MCF 10A (cell line): ENCODE measurements around the gene SCGB2B2. TPM values are rescaled to one million over a fixed set of nuclear protein-coding genes. Genes with fewer than 3 reads are reported as not detected.

Experiments
- BruUV-seq: library from RNA; stranded (reverse); fragments of 400-500 nt; replicated peaks from 2 replicates; lab custom pipeline; 2021; lab: Mats Ljungman, UMichigan
- CTCF ChIA-PET: fragments of 300-600 bp; sonication (Branson Sonifier 250); formaldehyde crosslinking; extraction: SDS; loops from one replicate; lab custom pipeline; 2021; ENCODE audit warnings: antibody characterized with exemption, inconsistent platforms; lab: Yijun Ruan, JAX
- POLR2A ChIA-PET: fragments of 300-600, 350-650 bp; sonication (Branson Sonifier 250); formaldehyde crosslinking; extraction: SDS; loops from one replicate; lab custom pipeline; 2020; ENCODE audit warnings: antibody characterized with exemption, inconsistent platforms; lab: Yijun Ruan, JAX
- DNase-seq: peaks from one replicate; pipeline ENCODE4 v3.0.0-alpha.2; 2018; ENCODE audit not compliant: unreplicated experiment
- H3K27ac Mint-ChIP-seq: one replicate; pipeline ENCODE4 v1.8.0; 2022; ENCODE audit warnings: mild to moderate bottlenecking, low read depth, mixed read lengths; ENCODE audit not compliant: unreplicated experiment
- H3K27me3 Mint-ChIP-seq: one replicate; pipeline ENCODE4 v1.8.0; 2022; ENCODE audit warnings: mixed read lengths; ENCODE audit not compliant: insufficient read depth, unreplicated experiment
- H3K36me3 Mint-ChIP-seq: one replicate; pipeline ENCODE4 v1.8.0; 2022; ENCODE audit warnings: mild to moderate bottlenecking, moderate library complexity, mixed read lengths; ENCODE audit not compliant: insufficient read depth, unreplicated experiment
- H3K4me1 Mint-ChIP-seq: one replicate; pipeline ENCODE4 v1.8.0; 2022; ENCODE audit warnings: mixed read lengths; ENCODE audit not compliant: insufficient read depth, unreplicated experiment
- H3K4me3 Mint-ChIP-seq: one replicate; pipeline ENCODE4 v1.8.0; 2022; ENCODE audit warnings: mild to moderate bottlenecking, moderate library complexity, mixed read lengths; ENCODE audit not compliant: unreplicated experiment
- H3K9me3 Mint-ChIP-seq: one replicate; pipeline ENCODE4 v1.8.0; 2022; ENCODE audit warnings: mixed read lengths; ENCODE audit not compliant: unreplicated experiment
- intact Hi-C: fragments of 100-400 bp; cut with micrococcal nuclease; formaldehyde crosslinking; loops from 2 replicates; pipeline ENCODE4 v1.14.1; 2022
- total RNA-seq: library from RNA; stranded (reverse); gene quantifications from 2 replicates; pipeline ENCODE4 v1.2.3, GENCODE V29; 2022
- TF ChIP-seq, protein P1 (sequence below): fragments of 200-600 bp; IDR thresholded peaks from one replicate; pipeline ENCODE4 v1.8.0; 2022; ENCODE audit warnings: antibody characterized with exemption, mild to moderate bottlenecking; ENCODE audit not compliant: unreplicated experiment

The SCGB2B2 gene
- total RNA-seq, 1 experiment from 2014 or later, result not detected

GRCh38 chr19:34715357-34715756 is 38.4 kb upstream of the SCGB2B2 start:
- TF ChIP-seq, protein P1, sequence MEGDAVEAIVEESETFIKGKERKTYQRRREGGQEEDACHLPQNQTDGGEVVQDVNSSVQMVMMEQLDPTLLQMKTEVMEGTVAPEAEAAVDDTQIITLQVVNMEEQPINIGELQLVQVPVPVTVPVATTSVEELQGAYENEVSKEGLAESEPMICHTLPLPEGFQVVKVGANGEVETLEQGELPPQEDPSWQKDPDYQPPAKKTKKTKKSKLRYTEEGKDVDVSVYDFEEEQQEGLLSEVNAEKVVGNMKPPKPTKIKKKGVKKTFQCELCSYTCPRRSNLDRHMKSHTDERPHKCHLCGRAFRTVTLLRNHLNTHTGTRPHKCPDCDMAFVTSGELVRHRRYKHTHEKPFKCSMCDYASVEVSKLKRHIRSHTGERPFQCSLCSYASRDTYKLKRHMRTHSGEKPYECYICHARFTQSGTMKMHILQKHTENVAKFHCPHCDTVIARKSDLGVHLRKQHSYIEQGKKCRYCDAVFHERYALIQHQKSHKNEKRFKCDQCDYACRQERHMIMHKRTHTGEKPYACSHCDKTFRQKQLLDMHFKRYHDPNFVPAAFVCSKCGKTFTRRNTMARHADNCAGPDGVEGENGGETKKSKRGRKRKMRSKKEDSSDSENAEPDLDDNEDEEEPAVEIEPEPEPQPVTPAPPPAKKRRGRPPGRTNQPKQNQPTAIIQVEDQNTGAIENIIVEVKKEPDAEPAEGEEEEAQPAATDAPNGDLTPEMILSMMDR, result no peak
- Mint-ChIP-seq H3K4me3 (no peak overlapping the region), H3K27ac (no peak overlapping the region), H3K4me1 (peaks cover 6% of the 10 kb centered on the region), H3K27me3 (no peaks in the 10 kb centered on the region), H3K9me3 (peaks cover 14% of the 10 kb centered on the region), H3K36me3 (no peaks in the 10 kb centered on the region)
- BruUV-seq, result no TSS peak
- intact Hi-C loops, result no loop called here
- POLR2A ChIA-PET, result no interaction called here
- no peak for DNase-seq
- CTCF ChIA-PET, result interaction anchor here (0.6 kb wide), 1 partner anchor 76 kb away, joined by 3 read pairs; no protein-coding TSS in a partner anchor

- Mint-ChIP-seq H3K27me3 (no peaks in the 10 kb centered on the region), H3K4me3 (no peak overlapping the region), H3K27ac (no peak overlapping the region), H3K4me1 (peaks cover 6% of the 10 kb centered on the region), H3K9me3 (peaks cover 14% of the 10 kb centered on the region), H3K36me3 (no peaks in the 10 kb centered on the region)
- POLR2A ChIA-PET, result no interaction called here
- intact Hi-C loops, result loop anchor here (5.0 kb wide), 1 partner anchor 671 kb away; no protein-coding TSS in a partner anchor
- no TSS peak for BruUV-seq
- CTCF ChIA-PET, result interaction anchor here (0.7 to 2.7 kb wide), 23 partner anchors 8 to 1283 kb away, joined by 3 to 17 read pairs (median 4); no protein-coding TSS in a partner anchor
- no peak for DNase-seq
- TF ChIP-seq, protein P1, result no peak
These were observed 36.3 kb upstream of the SCGB2B2 start for GRCh38 chr19:34713262-34713637.

DNA sequence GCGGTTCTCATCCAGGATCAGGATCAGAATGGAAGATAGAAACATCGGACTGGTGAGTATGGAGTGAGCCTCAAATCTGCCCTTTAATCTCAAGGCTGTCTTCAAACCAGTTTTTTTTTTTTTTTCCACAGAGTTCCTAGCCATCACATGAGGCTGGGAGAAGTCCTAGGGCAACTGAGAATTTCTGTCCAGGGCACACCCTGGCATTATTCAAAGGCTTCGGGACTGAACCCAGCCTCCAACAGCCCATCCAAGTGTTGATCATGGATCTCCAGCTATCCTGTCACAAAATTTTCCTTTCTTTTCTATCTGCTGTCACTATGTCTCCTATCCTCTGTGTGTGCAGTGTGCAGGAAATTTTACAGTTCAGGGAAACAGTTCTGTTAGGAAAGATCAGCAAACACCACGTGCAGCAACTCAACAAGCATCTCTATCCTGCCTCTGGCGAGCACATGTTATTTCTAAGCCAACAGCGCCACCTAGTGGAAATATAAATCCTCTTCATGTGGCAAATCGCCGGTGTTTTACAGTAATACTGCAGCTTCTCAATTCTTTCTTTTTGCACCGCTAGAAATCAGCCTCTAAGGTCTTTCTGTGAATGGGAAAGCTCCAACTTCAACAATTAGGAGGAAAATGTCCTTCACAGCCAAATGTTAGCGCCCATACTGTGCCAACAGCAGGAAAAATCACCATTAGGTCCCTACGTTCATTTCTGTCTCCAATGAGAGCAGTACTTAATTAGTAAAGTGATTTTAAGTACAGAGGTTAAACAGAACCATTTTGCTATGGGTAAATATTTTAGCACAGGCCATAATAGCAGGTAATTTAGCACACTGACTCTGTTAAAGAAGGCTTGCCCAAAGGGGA is 35.7 kb upstream of the SCGB2B2 start:
- POLR2A ChIA-PET, result interaction anchor here (0.6 kb wide), 1 partner anchor 30 kb away, joined by 4 read pairs; no protein-coding TSS in a partner anchor
- Mint-ChIP-seq H3K9me3 (peaks cover 14% of the 10 kb centered on the region), H3K27ac (no peak overlapping the region), H3K36me3 (no peaks in the 10 kb centered on the region), H3K27me3 (no peaks in the 10 kb centered on the region), H3K4me1 (peaks cover 6% of the 10 kb centered on the region), H3K4me3 (no peak overlapping the region)
- DNase-seq, result peak; percentile 86
- intact Hi-C loops, result loop anchor here (1.0 to 5.0 kb wide), 3 partner anchors 73 to 670 kb away; no protein-coding TSS in a partner anchor
- BruUV-seq, result no TSS peak
- TF ChIP-seq, protein P1, result peak; percentile 68
- CTCF ChIA-PET, result interaction anchor here (0.5 to 2.7 kb wide), 34 partner anchors 9 to 1283 kb away, joined by 3 to 17 read pairs (median 4); no protein-coding TSS in a partner anchor

DNA sequence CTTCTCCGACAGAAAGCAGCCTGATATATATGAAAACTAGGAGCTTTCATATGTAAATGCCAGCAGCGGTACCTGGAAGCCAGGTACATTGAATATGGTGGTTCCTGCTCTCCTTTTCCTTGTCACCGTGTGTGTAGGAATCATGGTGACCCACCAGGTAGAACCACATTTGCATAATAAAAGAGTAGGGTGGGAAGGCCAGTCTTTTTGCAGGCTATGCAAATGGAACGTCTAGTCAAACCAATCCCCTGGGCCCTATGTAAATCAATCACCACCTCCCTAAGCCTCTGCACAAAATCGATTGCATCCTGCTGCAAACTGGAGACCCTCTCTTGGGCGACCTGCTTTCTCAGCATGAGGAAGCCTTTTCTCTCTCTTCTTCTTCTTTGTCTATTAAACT is 34.9 kb upstream of the SCGB2B2 start:
- Mint-ChIP-seq H3K4me3 (no peak overlapping the region), H3K4me1 (peaks cover 6% of the 10 kb centered on the region), H3K9me3 (peaks cover 14% of the 10 kb centered on the region), H3K27ac (no peak overlapping the region), H3K36me3 (no peaks in the 10 kb centered on the region), H3K27me3 (no peaks in the 10 kb centered on the region)
- BruUV-seq, result no TSS peak
- TF ChIP-seq, protein P1, result no peak
- no peak for DNase-seq
- CTCF ChIA-PET, result interaction anchor here (0.5 to 2.7 kb wide), 21 partner anchors 13 to 934 kb away, joined by 3 to 17 read pairs (median 4); no protein-coding TSS in a partner anchor
- POLR2A ChIA-PET, result interaction anchor here (0.6 kb wide), 1 partner anchor 272 kb away, joined by 4 read pairs; no protein-coding TSS in a partner anchor
- intact Hi-C loops, result loop anchor here (1.0 to 5.0 kb wide), 3 partner anchors 73 to 670 kb away; no protein-coding TSS in a partner anchor
